IMR-90 (cell line): ENCODE data around the gene SEMA3C.

Experiments used
- BHLHE40 ChIP-seq: fragments of 150-350 bp; IDR thresholded peaks from 2 replicates; pipeline ENCODE4 v1.6.1; 2016; ENCODE audit warnings: mild to moderate bottlenecking, low read depth, low read length
- CEBPB ChIP-seq: IDR thresholded peaks from 2 replicates; pipeline ENCODE4 v1.6.1; 2012; ENCODE audit warnings: low read depth, low read length, improper control_type of control experiment
- CTCF ChIP-seq: conservative IDR thresholded peaks from 2 replicates; pipeline ENCODE4 v1.5.1; 2012; ENCODE audit warnings: mild to moderate bottlenecking, low read depth, low read length, improper control_type of control experiment
- FOS ChIP-seq: fragments of 150-350 bp; IDR thresholded peaks from 2 replicates; pipeline ENCODE4 v1.6.1; 2016; ENCODE audit warnings: low read depth, low read length
- MAFK ChIP-seq: IDR thresholded peaks from 2 replicates; pipeline ENCODE4 v1.6.1; 2012; ENCODE audit warnings: low read depth, low read length, improper control_type of control experiment
- MAZ ChIP-seq: IDR thresholded peaks from 2 replicates; pipeline ENCODE4 v1.6.1; 2012; ENCODE audit warnings: low read depth, mild to moderate bottlenecking, low read length, improper control_type of control experiment, moderate library complexity, borderline replicate concordance
- NFE2L2 ChIP-seq: fragments of 150-350 bp; IDR thresholded peaks from 2 replicates; pipeline ENCODE4 v1.6.1; 2016; ENCODE audit warnings: low read depth, mild to moderate bottlenecking, low read length
- POLR2A ChIP-seq: IDR thresholded peaks from 2 replicates; pipeline ENCODE4 v1.6.1; 2012; ENCODE audit warnings: mild to moderate bottlenecking, low read depth, low read length
- RCOR1 ChIP-seq: IDR thresholded peaks from 2 replicates; pipeline ENCODE4 v1.6.1; 2012; ENCODE audit warnings: mild to moderate bottlenecking, low read length, improper control_type of control experiment; ENCODE audit not compliant: insufficient replicate concordance
- USF2 ChIP-seq: fragments of 150-350 bp; IDR thresholded peaks from 2 replicates; pipeline ENCODE4 v1.6.1; 2017; ENCODE audit warnings: mild to moderate bottlenecking, antibody characterized with exemption, low read length, low read depth

- TF ChIP-seq USF2 (no peak), POLR2A (no peak), MAFK (no peak; the same call in 1 of the 2 replicates), CTCF (no peak), CEBPB (no peak), NFE2L2 (no peak), RCOR1 (no peak), BHLHE40 (no peak), MAZ (no peak), FOS (no peak)
Measured at GRCh38 chr7:80890426-80891258, 28.2 kb downstream of the SEMA3C start.
